Muscle layer of colon (tissue), 2 donors: ENCODE measurements around the gene ZNF506.
"Not testable (repeated sequence)": the region's sequence is repeated elsewhere in the genome, so short reads cannot be mapped to it uniquely, and the experiment has no call there.

Experiments
- H3K27ac ChIP-seq: one replicate; pipeline ENCODE4 v1.7.0; 2013; ENCODE audit warnings: low read depth, mild to moderate bottlenecking, low read length, moderate library complexity
- H3K27me3 ChIP-seq, 2 donors: one replicate each; pipeline ENCODE4 v1.7.0; 2013; ENCODE audit warnings: low read length in 2 of 2, mild to moderate bottlenecking in 2 of 2; ENCODE audit not compliant: insufficient read depth in 2 of 2, control insufficient read depth in 1 of 2
- H3K36me3 ChIP-seq: one replicate; pipeline ENCODE4 v1.7.0; 2013; ENCODE audit warnings: mild to moderate bottlenecking, low read length; ENCODE audit not compliant: insufficient read depth
- H3K4me1 ChIP-seq: one replicate; pipeline ENCODE4 v1.7.0; 2013; ENCODE audit warnings: mild to moderate bottlenecking, low read length; ENCODE audit not compliant: insufficient read depth
- H3K4me3 ChIP-seq, 2 donors: one replicate each; pipeline ENCODE4 v1.7.0; 2013; ENCODE audit warnings: low read length in 2 of 2, low read depth in 1 of 2, mild to moderate bottlenecking in 1 of 2, moderate library complexity in 1 of 2
- H3K9ac ChIP-seq: one replicate; pipeline ENCODE4 v1.7.0; 2013; ENCODE audit warnings: low read length
- H3K9me3 ChIP-seq: one replicate; pipeline ENCODE4 v1.7.0; 2013; ENCODE audit warnings: mild to moderate bottlenecking, low read length
- donor health status: abdominal sarcoma.
- donor health status: Adenocarcinoma of cecum.

Gene ZNF506

GRCh38 chr19:19821366-19821951, at the start of gene ZNF506:
Gene ZNF506 (minus strand): TSS chr19:19821750. CDS start chr19:19821603, 147 bp downstream.
- H3K36me3 ChIP-seq = no peaks in the 10 kb centered on the region
- H3K27me3 ChIP-seq = no peaks in the 10 kb centered on the region
- peaks cover 3% of the 10 kb centered on the region for H3K4me1 ChIP-seq
- H3K9ac ChIP-seq = peak within 1 kb of the TSS; percentile 87
- peak within 1 kb of the TSS; percentile 82 to 90 for H3K4me3 ChIP-seq
- H3K27ac ChIP-seq = peak within 1 kb of the TSS; percentile 97
- H3K9me3 ChIP-seq = no peaks in the 10 kb centered on the region

GRCh38 chr19:19870086-19870485, 48.5 kb upstream of the ZNF506 start:
- H3K27me3 ChIP-seq, H3K9me3 ChIP-seq, H3K27ac ChIP-seq, H3K4me3 ChIP-seq, H3K36me3 ChIP-seq, H3K9ac ChIP-seq: not testable (repeated sequence)
- peaks cover 13% of the 10 kb centered on the region for H3K4me1 ChIP-seq

- no peaks in the 10 kb centered on the region for H3K36me3 ChIP-seq
- peak overlapping the region; percentile 80 to 96 for H3K4me3 ChIP-seq
- H3K9me3 ChIP-seq = no peaks in the 10 kb centered on the region
- peaks cover 13% of the 10 kb centered on the region for H3K4me1 ChIP-seq
- H3K27ac ChIP-seq = peak overlapping the region; percentile 97
- H3K9ac ChIP-seq = peak overlapping the region; percentile 96
- no peaks in the 10 kb centered on the region for H3K27me3 ChIP-seq
Observed at GRCh38 chr19:19866611-19867248, 45.2 kb upstream of the ZNF506 start.

GRCh38 chr19:19865750-19866610, 44.4 kb upstream of the ZNF506 start, which contains the start of gene ZNF253:
Gene ZNF253 (plus strand): TSS chr19:19865882. CDS start chr19:19865997, 115 bp downstream.
- H3K9me3 ChIP-seq = no peaks in the 10 kb centered on the region
- peak within 1 kb of the TSS; percentile 80 to 96 for H3K4me3 ChIP-seq
- H3K36me3 ChIP-seq = no peaks in the 10 kb centered on the region
- H3K27me3 ChIP-seq = no peaks in the 10 kb centered on the region
- peak within 1 kb of the TSS; percentile 97 for H3K27ac ChIP-seq
- peaks cover 13% of the 10 kb centered on the region for H3K4me1 ChIP-seq
- peak within 1 kb of the TSS; percentile 96 for H3K9ac ChIP-seq

DNA sequence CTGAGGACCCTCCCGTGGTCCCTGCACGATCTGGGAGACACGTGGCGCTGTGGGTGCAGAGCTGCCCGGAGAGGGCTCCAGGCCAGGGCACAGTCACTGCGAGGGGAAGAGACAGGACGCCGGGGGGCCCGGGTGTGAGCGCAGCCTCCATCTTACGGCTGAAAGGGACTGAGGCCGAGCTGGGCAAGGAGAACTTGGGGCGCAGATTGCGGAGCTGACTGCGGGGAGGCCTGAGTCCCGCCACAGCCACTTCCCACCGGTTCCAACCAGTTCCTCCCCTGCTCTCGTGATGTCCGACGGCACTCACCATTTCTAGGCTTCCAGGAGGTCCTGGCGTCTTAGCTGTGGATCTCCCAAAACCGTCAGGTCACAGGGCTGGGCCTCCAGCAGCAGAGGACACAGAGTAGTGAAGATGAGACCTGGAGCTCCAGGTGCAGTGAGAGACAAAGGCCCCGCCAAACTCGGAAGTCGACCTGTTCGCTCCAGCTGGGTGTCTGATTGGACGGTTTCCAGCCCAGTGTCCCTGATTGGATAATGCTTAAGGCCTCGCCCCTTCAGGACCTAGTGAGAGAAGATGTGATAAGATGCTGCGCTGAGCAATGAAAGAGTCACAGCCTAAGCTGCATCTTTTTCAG, 39.3 kb upstream of the ZNF506 start:
- no peak overlapping the region for H3K4me3 ChIP-seq
- no peaks in the 10 kb centered on the region for H3K36me3 ChIP-seq
- no peaks in the 10 kb centered on the region for H3K4me1 ChIP-seq
- H3K9ac ChIP-seq = no peak overlapping the region
- no peaks in the 10 kb centered on the region for H3K27me3 ChIP-seq
- no peak overlapping the region for H3K27ac ChIP-seq
- H3K9me3 ChIP-seq = no peaks in the 10 kb centered on the region

DNA sequence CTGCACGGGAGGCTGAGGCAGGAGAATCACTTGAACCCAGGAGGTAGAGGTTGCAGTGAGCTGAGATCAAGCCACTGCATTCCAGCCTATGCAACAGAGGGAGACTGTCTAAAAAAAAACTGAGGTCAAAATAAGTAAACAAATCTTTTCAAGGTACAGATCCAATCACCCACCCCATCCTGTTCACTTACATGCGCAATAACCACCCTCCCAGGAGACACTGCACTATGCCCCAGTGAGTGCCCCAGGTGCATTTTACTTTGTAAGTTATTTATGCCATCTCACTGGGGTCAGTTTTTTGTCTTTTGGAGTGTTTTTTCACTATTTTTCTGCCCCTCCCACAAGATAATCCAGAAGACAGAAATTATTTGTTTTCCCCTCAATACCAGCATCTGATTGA, 37.2 kb upstream of the ZNF506 start:
- no peaks in the 10 kb centered on the region for H3K27me3 ChIP-seq
- no peaks in the 10 kb centered on the region for H3K36me3 ChIP-seq
- H3K4me1 ChIP-seq = no peaks in the 10 kb centered on the region
- no peak overlapping the region for H3K9ac ChIP-seq
- H3K27ac ChIP-seq = no peak overlapping the region
- H3K9me3 ChIP-seq = no peaks in the 10 kb centered on the region
- H3K4me3 ChIP-seq = no peak overlapping the region

- not testable (repeated sequence) for H3K27ac ChIP-seq, H3K9me3 ChIP-seq, H3K9ac ChIP-seq, H3K4me1 ChIP-seq, H3K27me3 ChIP-seq, H3K4me3 ChIP-seq, H3K36me3 ChIP-seq
Observed at GRCh38 chr19:19851740-19852139, 30.2 kb upstream of the ZNF506 start.

DNA sequence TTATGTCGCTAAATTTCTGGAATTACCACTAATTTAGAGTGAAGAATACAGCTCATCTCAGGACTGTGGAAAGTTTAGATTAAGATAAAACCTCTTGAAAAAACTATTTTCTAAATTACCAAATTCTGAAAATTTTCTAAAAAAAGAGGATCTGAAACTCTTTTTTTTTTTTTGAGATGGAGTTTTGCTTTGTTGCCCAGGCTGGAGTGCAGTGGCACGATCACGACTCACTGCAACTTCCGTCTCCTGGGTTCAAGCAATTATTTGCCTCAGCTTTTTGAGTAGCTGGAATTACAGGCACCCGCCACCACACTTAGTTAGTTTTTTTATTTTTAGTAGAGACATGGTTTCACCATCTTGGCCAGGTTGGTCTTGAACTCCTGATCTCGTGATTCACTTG, 27.5 kb upstream of the ZNF506 start:
- Histone ChIP-seq H3K27me3 (no peaks in the 10 kb centered on the region), H3K4me1 (no peaks in the 10 kb centered on the region)

GRCh38 chr19:19847781-19848180, 26.2 kb upstream of the ZNF506 start:
- Histone ChIP-seq H3K27ac (no peak overlapping the region), H3K9me3 (no peaks in the 10 kb centered on the region), H3K9ac (no peak overlapping the region), H3K27me3 (no peaks in the 10 kb centered on the region), H3K4me1 (no peaks in the 10 kb centered on the region), H3K36me3 (no peaks in the 10 kb centered on the region), H3K4me3 (no peak overlapping the region)

More for the DNA sequence above, 27.5 kb upstream of the ZNF506 start:
- H3K36me3 ChIP-seq = no peaks in the 10 kb centered on the region
- no peak overlapping the region for H3K27ac ChIP-seq
- no peak overlapping the region for H3K4me3 ChIP-seq
- H3K9ac ChIP-seq = no peak overlapping the region
- no peaks in the 10 kb centered on the region for H3K9me3 ChIP-seq

DNA sequence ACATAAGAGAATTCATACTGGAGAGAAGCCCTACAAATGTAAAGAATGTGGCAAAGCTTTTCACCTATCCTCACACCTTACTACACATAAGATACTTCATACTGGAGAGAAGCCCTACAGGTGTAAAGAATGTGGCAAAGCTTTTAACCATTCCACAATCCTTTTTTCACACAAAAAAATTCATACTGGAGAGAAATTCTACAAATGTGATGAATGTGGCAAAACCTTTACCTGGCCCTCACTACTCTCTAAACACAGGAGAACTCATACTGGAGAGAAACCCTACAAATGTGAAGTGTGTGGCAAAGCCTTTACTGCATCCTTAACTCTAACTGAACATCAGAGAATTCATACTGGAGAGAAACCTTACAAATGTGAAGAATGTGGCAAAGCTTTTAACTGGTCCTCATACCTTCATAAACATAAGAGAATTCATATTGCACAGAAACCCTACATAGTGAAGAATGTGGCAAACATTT, 14.0 kb upstream of the ZNF506 start:
- H3K9me3 ChIP-seq = peaks cover 7% of the 10 kb centered on the region
- no peaks in the 10 kb centered on the region for H3K4me1 ChIP-seq
- H3K4me3 ChIP-seq = no peak overlapping the region
- no peak overlapping the region for H3K27ac ChIP-seq
- H3K27me3 ChIP-seq = no peaks in the 10 kb centered on the region
- H3K36me3 ChIP-seq = no peaks in the 10 kb centered on the region
- H3K9ac ChIP-seq = no peak overlapping the region

GRCh38 chr19:19826875-19827274, 5.3 kb upstream of the ZNF506 start:
- Histone ChIP-seq H3K4me3 (no peak overlapping the region), H3K27ac (no peak overlapping the region), H3K27me3 (no peaks in the 10 kb centered on the region), H3K9me3 (peaks cover 9% of the 10 kb centered on the region), H3K9ac (no peak overlapping the region), H3K4me1 (no peaks in the 10 kb centered on the region), H3K36me3 (no peaks in the 10 kb centered on the region)
